ENCODE measurements around the gene SEC63.

GRCh38 chr6:107985701-107986100, 27.7 kb upstream of the SEC63 start:
- TF ChIP-seq ARNTL (CRISPR knock-in tag; IDR thresholded peaks at IDR 0.05; ENCODE audit: borderline replicate concordance, low read depth) (no peak), ZFP3 (CRISPR knock-in tag; IDR thresholded peaks at IDR 0.05) (no peak), ZNF70 (CRISPR knock-in tag; IDR thresholded peaks at IDR 0.05) (no peak), ESRRG (CRISPR knock-in tag; IDR thresholded peaks at IDR 0.05) (no peak), PATZ1 (CRISPR knock-in tag; IDR thresholded peaks at IDR 0.05; ENCODE audit: borderline replicate concordance) (no peak), OSR1 (CRISPR knock-in tag; IDR thresholded peaks at IDR 0.05) (no peak), ZFP30 (CRISPR knock-in tag; IDR thresholded peaks at IDR 0.05) (no peak), ISL1 (CRISPR knock-in tag; IDR thresholded peaks at IDR 0.05) (no peak)
- TF ChIP-seq, protein P1, sequence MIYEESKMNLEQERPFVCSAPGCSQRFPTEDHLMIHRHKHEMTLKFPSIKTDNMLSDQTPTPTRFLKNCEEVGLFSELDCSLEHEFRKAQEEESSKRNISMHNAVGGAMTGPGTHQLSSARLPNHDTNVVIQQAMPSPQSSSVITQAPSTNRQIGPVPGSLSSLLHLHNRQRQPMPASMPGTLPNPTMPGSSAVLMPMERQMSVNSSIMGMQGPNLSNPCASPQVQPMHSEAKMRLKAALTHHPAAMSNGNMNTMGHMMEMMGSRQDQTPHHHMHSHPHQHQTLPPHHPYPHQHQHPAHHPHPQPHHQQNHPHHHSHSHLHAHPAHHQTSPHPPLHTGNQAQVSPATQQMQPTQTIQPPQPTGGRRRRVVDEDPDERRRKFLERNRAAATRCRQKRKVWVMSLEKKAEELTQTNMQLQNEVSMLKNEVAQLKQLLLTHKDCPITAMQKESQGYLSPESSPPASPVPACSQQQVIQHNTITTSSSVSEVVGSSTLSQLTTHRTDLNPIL (CRISPR knock-in tag; IDR thresholded peaks at IDR 0.05; ENCODE audit: low read depth): no peak
- TF ChIP-seq, protein P2, sequence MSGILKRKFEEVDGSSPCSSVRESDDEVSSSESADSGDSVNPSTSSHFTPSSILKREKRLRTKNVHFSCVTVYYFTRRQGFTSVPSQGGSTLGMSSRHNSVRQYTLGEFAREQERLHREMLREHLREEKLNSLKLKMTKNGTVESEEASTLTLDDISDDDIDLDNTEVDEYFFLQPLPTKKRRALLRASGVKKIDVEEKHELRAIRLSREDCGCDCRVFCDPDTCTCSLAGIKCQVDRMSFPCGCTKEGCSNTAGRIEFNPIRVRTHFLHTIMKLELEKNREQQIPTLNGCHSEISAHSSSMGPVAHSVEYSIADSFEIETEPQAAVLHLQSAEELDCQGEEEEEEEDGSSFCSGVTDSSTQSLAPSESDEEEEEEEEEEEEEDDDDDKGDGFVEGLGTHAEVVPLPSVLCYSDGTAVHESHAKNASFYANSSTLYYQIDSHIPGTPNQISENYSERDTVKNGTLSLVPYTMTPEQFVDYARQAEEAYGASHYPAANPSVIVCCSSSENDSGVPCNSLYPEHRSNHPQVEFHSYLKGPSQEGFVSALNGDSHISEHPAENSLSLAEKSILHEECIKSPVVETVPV (CRISPR knock-in tag; IDR thresholded peaks at IDR 0.05): no peak

All from SK-N-SH treated with all-trans-retinoic acid at 6 μM for 48 hours (cell line).